Activated T-helper 1 cell treated with anti-CD3 and anti-CD28 coated beads, Interleukin-12 subunit alpha, Interleukin-12 subunit beta, Interleukin-2, Interleukin-4 antibody, amounts not matched to agents 30 ng/mL and 10 ng/mL and 1 ng/mL, durations not matched to agents 14 hours and 24 hours and 36 hours (primary cell): Measurements from ENCODE around the gene LSAMP. TPM values are rescaled to one million over a fixed set of nuclear protein-coding genes. Genes with fewer than 3 reads are reported as not detected.

Source experiments
- DNase-seq: peaks from one replicate; pipeline ENCODE4 v3.0.0; 2021; ENCODE audit warnings: low spot score
- H3K27ac Mint-ChIP-seq: one replicate; pipeline ENCODE4 v1.8.0; 2021; ENCODE audit warnings: mild to moderate bottlenecking, mixed read lengths
- H3K27me3 Mint-ChIP-seq: one replicate; pipeline ENCODE4 v1.8.0; 2022; ENCODE audit warnings: mild to moderate bottlenecking, moderate library complexity, mixed read lengths; ENCODE audit not compliant: insufficient read depth
- H3K36me3 Mint-ChIP-seq: one replicate; pipeline ENCODE4 v1.8.0; 2021; ENCODE audit warnings: low read depth, mixed read lengths
- H3K4me1 Mint-ChIP-seq: one replicate; pipeline ENCODE4 v1.8.0; 2021; ENCODE audit warnings: low read depth, mixed read lengths
- H3K4me3 Mint-ChIP-seq: one replicate; pipeline ENCODE4 v1.8.0; 2021; ENCODE audit warnings: mild to moderate bottlenecking, moderate library complexity, mixed read lengths
- H3K9me3 Mint-ChIP-seq: one replicate; pipeline ENCODE4 v1.8.0; 2021; ENCODE audit warnings: mixed read lengths
- intact Hi-C: fragments of 100-400 bp; cut with micrococcal nuclease; formaldehyde crosslinking; loops from one replicate; pipeline ENCODE4 v1.15.1; 2024
- total RNA-seq: library from RNA; stranded (reverse); gene quantifications from 2 replicates; pipeline ENCODE4 v1.2.3, GENCODE V29; 2022

The LSAMP gene
- total RNA-seq, 1 donor from 2014 or later: not detected

DNA sequence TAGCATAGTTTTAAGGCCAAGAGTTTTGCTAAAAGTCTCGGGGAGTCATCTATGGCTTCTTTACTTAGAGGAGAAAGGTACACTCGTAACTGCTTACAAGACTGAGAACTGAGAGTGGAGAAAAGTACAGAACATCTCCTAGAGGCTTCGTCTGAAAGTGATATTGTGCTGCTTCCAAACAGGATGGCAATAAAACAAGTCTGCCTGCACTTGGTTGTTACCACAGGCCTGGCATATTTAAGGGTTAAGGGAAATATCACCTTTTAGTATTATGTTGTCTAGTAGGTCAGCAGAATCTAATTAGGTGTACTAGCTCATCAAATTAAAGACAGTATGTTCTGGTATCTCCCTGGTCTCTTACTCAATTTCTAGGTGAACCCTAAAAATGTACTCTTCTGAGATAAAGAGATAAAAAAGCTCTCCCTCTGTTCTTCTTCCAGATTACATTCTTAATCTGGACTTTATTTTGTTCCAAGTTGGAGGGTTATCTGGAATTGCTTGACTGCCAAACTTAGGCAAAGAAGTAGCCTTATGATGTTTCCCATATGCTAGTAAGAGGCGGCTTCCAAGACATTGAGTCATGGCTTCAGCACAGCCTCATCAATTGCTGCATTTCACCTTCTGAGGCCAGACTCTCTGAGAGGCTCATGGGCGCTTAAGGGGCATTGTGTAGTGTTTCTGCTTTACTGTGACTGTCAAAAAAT is 181.3 kb downstream of the LSAMP start:
- H3K27ac Mint-ChIP-seq: no peak overlapping the region
- H3K4me1 Mint-ChIP-seq: no peaks in the 10 kb centered on the region
- H3K27me3 Mint-ChIP-seq: no peaks in the 10 kb centered on the region
- no peaks in the 10 kb centered on the region for H3K36me3 Mint-ChIP-seq
- no peak for DNase-seq
- H3K9me3 Mint-ChIP-seq: no peaks in the 10 kb centered on the region
- intact Hi-C loops: no loop called here
- H3K4me3 Mint-ChIP-seq: no peak overlapping the region

DNA sequence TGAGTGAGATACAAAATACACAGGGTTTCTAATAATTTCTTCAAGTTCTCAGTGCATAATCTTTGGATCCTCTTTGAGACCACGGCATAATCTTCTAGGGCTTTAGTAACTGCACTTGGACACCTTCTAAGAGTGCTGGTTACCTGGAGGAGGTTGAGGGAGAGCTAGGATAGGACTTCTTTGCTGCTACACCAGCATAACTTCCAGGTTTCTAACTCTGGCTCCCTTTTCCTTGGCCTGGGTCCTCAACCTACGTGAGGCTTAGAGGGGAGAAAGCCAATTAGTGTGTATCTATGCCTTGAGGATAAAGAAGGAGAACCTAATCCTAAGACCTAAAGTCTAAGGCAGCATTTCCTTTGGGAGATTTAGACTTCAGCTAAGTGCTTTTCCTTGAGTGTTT is 184.8 kb downstream of the LSAMP start:
- Mint-ChIP-seq H3K4me1 (no peaks in the 10 kb centered on the region), H3K27me3 (no peaks in the 10 kb centered on the region), H3K9me3 (no peaks in the 10 kb centered on the region), H3K27ac (no peak overlapping the region), H3K36me3 (no peaks in the 10 kb centered on the region), H3K4me3 (no peak overlapping the region)
- intact Hi-C loops: no loop called here
- DNase-seq: no peak

DNA sequence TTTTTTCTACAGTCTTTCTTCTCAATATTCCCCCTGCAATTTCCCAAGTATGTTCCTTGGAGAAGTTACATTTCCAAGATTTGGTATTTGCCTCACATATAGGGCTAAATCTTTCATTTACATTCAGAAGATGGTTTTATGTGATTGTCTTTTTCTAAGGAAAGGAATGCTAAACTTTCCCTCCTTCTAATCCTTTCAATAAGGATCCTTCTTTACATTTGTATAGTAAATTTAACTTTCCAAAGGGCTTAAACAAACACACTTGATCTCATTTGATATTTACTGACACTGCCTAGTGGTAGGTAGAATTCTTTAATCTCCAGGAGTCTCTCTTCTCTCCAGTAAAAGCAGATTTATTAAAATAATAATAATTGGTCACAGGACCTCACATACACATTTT is 185.3 kb downstream of the LSAMP start:
- intact Hi-C loops: no loop called here
- no peaks in the 10 kb centered on the region for H3K27me3 Mint-ChIP-seq
- no peaks in the 10 kb centered on the region for H3K4me1 Mint-ChIP-seq
- no peak for DNase-seq
- H3K36me3 Mint-ChIP-seq: no peaks in the 10 kb centered on the region
- H3K27ac Mint-ChIP-seq: no peak overlapping the region
- H3K9me3 Mint-ChIP-seq: no peaks in the 10 kb centered on the region
- H3K4me3 Mint-ChIP-seq: no peak overlapping the region

DNA sequence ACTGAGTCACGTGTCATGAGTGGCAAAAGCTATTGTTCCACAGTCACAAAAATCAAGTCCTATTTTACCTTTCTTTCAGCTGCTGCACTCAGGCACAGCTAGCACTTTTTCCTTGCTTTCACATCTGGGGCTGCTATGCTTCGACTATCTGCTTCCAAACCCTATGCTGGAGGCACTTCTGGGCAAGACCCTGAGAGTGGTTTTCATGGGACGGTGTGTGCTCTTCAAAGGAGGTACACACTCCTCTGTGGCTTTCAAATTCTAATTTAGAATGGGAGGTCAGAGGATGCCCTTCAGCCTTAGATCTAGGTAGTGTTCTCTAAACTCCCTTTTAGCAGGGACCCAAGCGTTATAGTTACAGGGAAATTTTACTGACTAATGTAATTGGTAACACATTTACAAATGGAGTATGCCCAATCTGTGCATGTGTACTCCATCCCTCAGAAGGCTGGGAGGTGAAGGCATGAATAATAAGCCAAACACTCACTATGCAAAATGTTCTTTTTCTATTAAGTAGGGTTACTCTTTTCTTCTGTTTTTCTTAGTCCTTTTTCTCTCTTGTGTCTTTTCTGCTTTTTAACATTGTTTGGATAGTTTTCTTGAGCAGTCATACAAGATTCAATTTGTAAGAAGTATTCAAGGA is 188.3 kb downstream of the LSAMP start:
- no peaks in the 10 kb centered on the region for H3K27me3 Mint-ChIP-seq
- H3K27ac Mint-ChIP-seq: no peak overlapping the region
- no peaks in the 10 kb centered on the region for H3K4me1 Mint-ChIP-seq
- H3K4me3 Mint-ChIP-seq: no peak overlapping the region
- DNase-seq: no peak
- intact Hi-C loops: no loop called here
- no peaks in the 10 kb centered on the region for H3K36me3 Mint-ChIP-seq
- no peaks in the 10 kb centered on the region for H3K9me3 Mint-ChIP-seq

DNA sequence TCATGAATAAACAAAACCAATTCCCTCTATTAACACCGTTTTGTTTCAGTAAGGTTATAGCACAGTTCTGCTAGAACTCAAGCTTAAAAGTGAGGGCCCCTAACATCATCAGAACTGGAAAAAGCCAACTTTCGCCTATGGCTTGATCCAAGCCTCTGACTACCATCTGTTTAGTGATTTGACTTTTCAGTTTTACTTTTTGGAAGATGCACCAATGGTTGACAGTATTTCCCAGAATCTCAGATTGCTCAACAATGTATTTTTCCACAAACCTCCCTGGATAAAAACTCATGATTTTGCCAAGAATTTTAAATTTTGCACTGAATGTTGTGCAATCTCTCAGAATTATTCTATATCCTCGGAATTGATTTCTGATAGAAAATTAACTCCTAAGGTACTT is 190.7 kb downstream of the LSAMP start:
- no peak overlapping the region for H3K4me3 Mint-ChIP-seq
- no peak for DNase-seq
- no peaks in the 10 kb centered on the region for H3K36me3 Mint-ChIP-seq
- H3K4me1 Mint-ChIP-seq: no peaks in the 10 kb centered on the region
- no peaks in the 10 kb centered on the region for H3K27me3 Mint-ChIP-seq
- intact Hi-C loops: no loop called here
- no peaks in the 10 kb centered on the region for H3K9me3 Mint-ChIP-seq
- H3K27ac Mint-ChIP-seq: no peak overlapping the region

DNA sequence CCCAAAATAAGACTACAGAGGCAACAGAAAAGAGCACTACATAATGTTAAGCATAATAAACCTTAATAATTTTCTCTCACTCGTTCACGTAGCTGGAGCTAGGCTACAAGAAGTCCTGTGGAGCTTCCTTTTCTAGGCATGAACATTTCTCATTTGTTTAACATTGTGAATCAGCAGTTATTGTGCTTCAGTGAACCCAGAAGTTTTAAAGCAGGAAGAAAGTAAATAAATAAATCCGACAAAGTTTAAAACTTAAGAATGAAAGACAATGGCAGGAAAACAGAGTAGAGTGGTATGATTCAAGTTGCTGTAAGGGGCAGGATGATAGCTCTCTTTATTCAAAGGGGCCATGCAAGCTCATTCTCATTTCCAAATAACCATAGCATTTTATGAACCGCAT is 191.8 kb downstream of the LSAMP start:
- no peaks in the 10 kb centered on the region for H3K27me3 Mint-ChIP-seq
- H3K9me3 Mint-ChIP-seq: no peaks in the 10 kb centered on the region
- H3K36me3 Mint-ChIP-seq: no peaks in the 10 kb centered on the region
- H3K27ac Mint-ChIP-seq: no peak overlapping the region
- intact Hi-C loops: no loop called here
- H3K4me1 Mint-ChIP-seq: no peaks in the 10 kb centered on the region
- no peak for DNase-seq
- no peak overlapping the region for H3K4me3 Mint-ChIP-seq

DNA sequence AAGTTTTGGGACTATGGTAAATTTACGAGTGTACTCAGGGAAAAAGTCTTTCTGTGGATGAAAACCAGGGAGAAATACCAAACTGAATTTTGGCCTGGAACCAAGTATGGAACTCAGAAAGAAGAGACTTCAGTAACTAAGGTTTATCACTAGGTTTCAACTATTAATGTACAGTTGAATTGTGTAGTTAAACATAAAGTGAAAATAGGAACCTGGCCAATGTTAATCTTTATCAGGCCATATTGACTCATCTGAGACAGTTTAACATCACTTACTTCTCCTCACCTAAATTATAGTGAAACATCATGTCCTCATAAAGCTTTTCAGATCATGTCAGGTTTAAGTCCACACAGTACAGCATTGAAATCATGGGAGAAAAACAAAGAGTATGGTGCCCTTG is 197.7 kb downstream of the LSAMP start:
- intact Hi-C loops: no loop called here
- H3K4me1 Mint-ChIP-seq: no peaks in the 10 kb centered on the region
- H3K4me3 Mint-ChIP-seq: no peak overlapping the region
- H3K9me3 Mint-ChIP-seq: no peaks in the 10 kb centered on the region
- no peak overlapping the region for H3K27ac Mint-ChIP-seq
- H3K36me3 Mint-ChIP-seq: no peaks in the 10 kb centered on the region
- no peaks in the 10 kb centered on the region for H3K27me3 Mint-ChIP-seq
- DNase-seq: no peak

DNA sequence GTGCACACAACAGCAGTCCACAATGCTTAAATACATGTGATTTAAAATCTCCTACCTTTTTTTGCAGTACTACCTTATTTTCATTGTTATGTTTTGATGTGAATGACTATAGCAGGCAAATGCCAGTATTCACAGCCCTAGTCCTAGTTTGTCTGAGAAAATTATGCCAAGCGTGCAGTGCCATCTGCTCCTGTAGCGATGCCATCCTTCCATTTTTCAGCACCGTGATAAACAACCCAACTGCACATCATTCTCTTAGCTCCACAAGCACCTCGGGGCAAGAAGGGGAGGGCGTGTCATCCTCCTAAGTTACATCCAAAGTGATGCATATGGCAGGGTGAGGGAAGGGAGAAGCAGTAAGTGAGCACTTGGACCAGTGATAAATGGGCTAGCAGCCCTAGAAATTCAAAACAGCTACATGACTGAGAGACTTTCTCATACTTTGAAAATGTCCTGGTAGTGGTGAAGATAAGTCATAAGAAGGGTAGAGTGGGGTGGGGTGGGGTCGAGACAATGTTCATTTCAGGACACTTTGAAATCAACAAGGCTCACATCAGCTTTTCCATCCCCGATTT is 198.8 kb downstream of the LSAMP start:
- H3K27ac Mint-ChIP-seq: no peak overlapping the region
- no peak overlapping the region for H3K4me3 Mint-ChIP-seq

DNA sequence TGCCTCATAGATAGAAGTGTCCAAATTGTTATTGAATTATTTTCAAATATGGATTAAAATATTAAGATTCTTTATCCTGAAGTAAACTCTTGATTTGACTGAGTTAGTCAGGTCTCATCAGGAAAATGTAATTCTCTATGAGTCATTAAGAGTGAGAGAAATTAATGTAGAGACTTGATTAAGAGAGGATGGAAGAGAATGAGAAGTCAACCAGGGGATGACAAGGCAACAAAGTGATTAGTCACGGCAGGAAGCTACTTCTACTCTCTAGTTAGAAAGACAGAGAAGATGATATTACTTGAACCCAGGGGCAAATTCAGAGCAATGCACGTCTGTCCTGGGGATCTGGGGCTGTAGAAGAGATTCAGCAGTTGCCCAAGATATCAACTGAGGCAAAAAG is 202.5 kb downstream of the LSAMP start:
- Mint-ChIP-seq H3K4me1 (no peaks in the 10 kb centered on the region), H3K27ac (no peak overlapping the region), H3K27me3 (no peaks in the 10 kb centered on the region)

More for the DNA sequence above, 198.8 kb downstream of the LSAMP start:
- intact Hi-C loops: no loop called here
- Mint-ChIP-seq H3K27me3 (no peaks in the 10 kb centered on the region), H3K9me3 (no peaks in the 10 kb centered on the region), H3K4me1 (no peaks in the 10 kb centered on the region), H3K36me3 (no peaks in the 10 kb centered on the region)
- DNase-seq: no peak

DNA sequence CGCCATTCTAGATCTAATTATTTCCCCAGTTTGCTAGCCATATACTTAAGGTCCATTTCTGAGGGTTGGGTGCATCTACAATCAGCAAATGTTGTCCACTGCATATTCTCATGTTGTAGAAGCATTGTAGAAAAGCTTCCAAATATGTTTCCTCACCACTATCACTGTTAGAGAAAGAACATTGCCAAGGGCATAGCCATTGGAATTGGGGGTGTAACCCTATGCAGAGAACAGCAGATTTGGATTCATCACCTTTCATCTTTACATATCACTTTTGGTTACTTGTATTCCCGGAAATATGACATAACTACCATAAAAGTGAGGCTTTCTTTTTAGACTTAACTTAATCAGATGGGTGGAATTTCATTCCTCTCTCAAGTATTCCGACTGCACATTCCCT is 203.6 kb downstream of the LSAMP start:
- Mint-ChIP-seq H3K4me1 (no peaks in the 10 kb centered on the region), H3K4me3 (no peak overlapping the region), H3K27ac (no peak overlapping the region), H3K36me3 (no peaks in the 10 kb centered on the region), H3K9me3 (no peaks in the 10 kb centered on the region), H3K27me3 (no peaks in the 10 kb centered on the region)
- intact Hi-C loops: no loop called here
- DNase-seq: no peak

More for the DNA sequence above, 202.5 kb downstream of the LSAMP start:
- intact Hi-C loops: no loop called here
- Mint-ChIP-seq H3K36me3 (no peaks in the 10 kb centered on the region), H3K4me3 (no peak overlapping the region), H3K9me3 (no peaks in the 10 kb centered on the region)
- no peak for DNase-seq

DNA sequence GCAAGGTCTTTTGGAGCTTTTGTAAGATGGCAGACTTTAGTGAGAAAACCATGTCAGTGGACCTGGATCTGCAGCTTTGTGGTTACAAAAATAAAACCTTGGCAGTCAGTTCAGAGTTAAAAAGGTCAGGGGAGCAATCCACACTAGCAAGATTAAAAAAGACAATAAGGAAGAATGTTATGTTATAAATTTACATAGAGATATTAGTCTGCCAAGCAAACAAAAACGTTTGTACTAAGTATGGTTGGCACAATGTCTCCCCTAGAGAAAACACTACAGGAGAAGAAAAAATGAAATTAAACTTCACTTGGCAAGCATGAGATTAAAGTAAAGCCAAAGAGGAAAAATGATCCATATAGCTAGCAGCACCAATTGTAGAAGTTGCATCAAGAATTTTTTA is 205.0 kb downstream of the LSAMP start:
- Mint-ChIP-seq H3K4me3 (no peak overlapping the region), H3K27ac (no peak overlapping the region), H3K27me3 (no peaks in the 10 kb centered on the region), H3K9me3 (no peaks in the 10 kb centered on the region), H3K4me1 (no peaks in the 10 kb centered on the region), H3K36me3 (no peaks in the 10 kb centered on the region)
- intact Hi-C loops: no loop called here
- no peak for DNase-seq

DNA sequence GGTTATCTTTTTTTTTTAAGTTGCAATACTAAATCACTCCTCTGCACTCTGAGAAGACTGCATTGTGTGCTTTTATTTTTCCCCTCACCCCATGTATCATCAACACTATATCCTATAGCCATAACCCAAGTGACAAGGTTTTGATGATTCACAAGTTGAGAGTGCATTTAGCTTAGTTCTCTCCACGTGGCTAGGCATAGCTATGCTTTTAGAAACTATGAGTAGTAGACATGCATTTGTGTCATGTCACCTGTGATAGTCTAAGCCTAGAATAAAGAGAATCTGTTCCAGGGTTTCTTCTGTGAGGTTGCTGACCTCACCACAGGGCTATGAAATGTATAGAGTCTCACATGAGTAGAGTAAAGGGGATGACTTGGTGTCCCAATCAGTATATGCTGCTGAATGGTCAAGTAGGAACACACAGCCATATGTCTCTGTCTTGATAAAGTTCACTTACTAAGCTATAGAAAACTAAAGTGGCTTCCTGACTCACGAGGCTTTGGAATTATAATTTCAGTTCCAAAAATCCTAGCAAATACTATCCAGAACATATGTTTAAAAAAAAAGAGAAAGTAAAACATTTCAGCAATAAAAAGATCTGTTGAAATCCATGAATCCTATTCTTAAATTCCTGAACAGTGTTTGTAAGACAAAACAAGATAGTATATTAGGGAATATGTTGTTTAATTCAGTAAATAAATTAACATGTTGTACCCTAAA is 206.3 kb downstream of the LSAMP start:
- H3K4me1 Mint-ChIP-seq: no peaks in the 10 kb centered on the region
- DNase-seq: no peak
- H3K27me3 Mint-ChIP-seq: no peaks in the 10 kb centered on the region
- H3K9me3 Mint-ChIP-seq: no peaks in the 10 kb centered on the region
- H3K4me3 Mint-ChIP-seq: no peak overlapping the region
- H3K27ac Mint-ChIP-seq: no peak overlapping the region
- intact Hi-C loops: no loop called here
- no peaks in the 10 kb centered on the region for H3K36me3 Mint-ChIP-seq

DNA sequence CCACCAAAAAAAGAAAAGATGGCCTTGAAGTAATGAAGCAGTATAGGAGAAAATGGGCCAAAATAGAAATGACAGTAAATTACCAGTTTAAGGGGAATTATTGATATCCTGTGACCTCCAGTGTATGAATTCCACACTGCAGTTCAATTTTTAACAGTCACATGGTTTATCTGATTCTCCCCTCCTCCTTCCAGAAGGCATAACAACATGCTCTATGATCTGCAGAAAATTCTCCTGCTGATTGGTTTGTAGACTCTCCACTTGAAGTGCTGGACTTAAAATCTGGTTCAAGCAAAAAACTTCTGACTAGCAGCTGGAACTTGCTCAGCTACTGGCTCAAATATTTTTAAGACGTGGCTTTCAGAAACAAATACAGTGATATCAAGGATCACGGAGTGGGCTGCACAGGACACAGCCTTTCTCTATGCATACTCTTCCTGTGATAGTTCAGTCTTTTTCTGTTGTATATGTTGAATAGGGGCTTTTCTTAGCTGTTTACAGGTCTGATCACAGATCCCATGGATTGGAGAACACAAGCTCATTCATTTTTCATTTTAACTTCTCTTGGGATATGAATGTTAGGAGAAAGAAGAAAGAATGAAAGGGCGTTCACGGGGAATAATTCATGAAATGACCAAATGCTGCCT is 211.5 kb downstream of the LSAMP start:
- no peaks in the 10 kb centered on the region for H3K36me3 Mint-ChIP-seq
- H3K4me3 Mint-ChIP-seq: no peak overlapping the region
- H3K27me3 Mint-ChIP-seq: no peaks in the 10 kb centered on the region
- no peak for DNase-seq
- no peak overlapping the region for H3K27ac Mint-ChIP-seq
- no peaks in the 10 kb centered on the region for H3K9me3 Mint-ChIP-seq
- intact Hi-C loops: no loop called here
- no peaks in the 10 kb centered on the region for H3K4me1 Mint-ChIP-seq
